ENCODE data around the gene ERN1.

The ERN1 gene

DNA sequence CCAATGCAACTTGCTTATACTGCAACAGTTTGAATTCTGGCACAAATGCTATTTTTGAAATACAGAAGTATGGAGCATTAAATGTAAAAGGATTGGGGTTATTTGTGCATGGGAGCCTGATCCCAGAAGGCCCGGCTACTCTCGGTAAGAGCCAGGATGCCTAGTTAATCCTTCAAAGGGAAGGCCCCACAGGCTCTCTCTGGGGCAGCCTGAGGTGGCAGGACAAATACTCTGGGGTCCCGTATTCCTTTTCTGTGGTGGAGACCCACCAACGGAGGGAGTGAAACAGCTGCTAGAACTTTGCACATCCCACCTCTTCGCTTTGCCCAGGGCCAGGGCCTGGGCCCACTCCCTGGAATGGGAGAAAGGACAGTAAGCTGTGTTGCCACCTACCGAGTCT lies 30.4 kb downstream of the ERN1 start:
- no peaks in the 10 kb centered on the region for H3K27me3 ChIP-seq (ENCODE audit: insufficient read depth, poor library complexity, severe bottlenecking)
- no peak for TF ChIP-seq SPI1 (IDR thresholded peaks at IDR 0.05; ENCODE audit: borderline replicate concordance, low read depth)
- no peak for TF ChIP-seq GABPA (IDR thresholded peaks at IDR 0.05; ENCODE audit: low read depth)
- TF ChIP-seq POLR2AphosphoS5 (IDR thresholded peaks at IDR 0.05; ENCODE audit: low read depth), result no peak
- TF ChIP-seq, protein P1, sequence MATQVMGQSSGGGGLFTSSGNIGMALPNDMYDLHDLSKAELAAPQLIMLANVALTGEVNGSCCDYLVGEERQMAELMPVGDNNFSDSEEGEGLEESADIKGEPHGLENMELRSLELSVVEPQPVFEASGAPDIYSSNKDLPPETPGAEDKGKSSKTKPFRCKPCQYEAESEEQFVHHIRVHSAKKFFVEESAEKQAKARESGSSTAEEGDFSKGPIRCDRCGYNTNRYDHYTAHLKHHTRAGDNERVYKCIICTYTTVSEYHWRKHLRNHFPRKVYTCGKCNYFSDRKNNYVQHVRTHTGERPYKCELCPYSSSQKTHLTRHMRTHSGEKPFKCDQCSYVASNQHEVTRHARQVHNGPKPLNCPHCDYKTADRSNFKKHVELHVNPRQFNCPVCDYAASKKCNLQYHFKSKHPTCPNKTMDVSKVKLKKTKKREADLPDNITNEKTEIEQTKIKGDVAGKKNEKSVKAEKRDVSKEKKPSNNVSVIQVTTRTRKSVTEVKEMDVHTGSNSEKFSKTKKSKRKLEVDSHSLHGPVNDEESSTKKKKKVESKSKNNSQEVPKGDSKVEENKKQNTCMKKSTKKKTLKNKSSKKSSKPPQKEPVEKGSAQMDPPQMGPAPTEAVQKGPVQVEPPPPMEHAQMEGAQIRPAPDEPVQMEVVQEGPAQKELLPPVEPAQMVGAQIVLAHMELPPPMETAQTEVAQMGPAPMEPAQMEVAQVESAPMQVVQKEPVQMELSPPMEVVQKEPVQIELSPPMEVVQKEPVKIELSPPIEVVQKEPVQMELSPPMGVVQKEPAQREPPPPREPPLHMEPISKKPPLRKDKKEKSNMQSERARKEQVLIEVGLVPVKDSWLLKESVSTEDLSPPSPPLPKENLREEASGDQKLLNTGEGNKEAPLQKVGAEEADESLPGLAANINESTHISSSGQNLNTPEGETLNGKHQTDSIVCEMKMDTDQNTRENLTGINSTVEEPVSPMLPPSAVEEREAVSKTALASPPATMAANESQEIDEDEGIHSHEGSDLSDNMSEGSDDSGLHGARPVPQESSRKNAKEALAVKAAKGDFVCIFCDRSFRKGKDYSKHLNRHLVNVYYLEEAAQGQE (IDR thresholded peaks at IDR 0.05; ENCODE audit: insufficient replicate concordance, low read depth), result no peak
- TF ChIP-seq, protein P2, sequence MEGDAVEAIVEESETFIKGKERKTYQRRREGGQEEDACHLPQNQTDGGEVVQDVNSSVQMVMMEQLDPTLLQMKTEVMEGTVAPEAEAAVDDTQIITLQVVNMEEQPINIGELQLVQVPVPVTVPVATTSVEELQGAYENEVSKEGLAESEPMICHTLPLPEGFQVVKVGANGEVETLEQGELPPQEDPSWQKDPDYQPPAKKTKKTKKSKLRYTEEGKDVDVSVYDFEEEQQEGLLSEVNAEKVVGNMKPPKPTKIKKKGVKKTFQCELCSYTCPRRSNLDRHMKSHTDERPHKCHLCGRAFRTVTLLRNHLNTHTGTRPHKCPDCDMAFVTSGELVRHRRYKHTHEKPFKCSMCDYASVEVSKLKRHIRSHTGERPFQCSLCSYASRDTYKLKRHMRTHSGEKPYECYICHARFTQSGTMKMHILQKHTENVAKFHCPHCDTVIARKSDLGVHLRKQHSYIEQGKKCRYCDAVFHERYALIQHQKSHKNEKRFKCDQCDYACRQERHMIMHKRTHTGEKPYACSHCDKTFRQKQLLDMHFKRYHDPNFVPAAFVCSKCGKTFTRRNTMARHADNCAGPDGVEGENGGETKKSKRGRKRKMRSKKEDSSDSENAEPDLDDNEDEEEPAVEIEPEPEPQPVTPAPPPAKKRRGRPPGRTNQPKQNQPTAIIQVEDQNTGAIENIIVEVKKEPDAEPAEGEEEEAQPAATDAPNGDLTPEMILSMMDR (IDR thresholded peaks at IDR 0.05; ENCODE audit: insufficient read depth, low read length), result no peak
- DNase-seq (ENCODE audit: low read depth in 1 of 2, low spot score in 1 of 2), result no peak
- no peak overlapping the region for H3K4me3 ChIP-seq (replicated peaks; ENCODE audit: insufficient read depth, low read length)
- no peak overlapping the region for H3K27ac ChIP-seq (replicated peaks)

DNA sequence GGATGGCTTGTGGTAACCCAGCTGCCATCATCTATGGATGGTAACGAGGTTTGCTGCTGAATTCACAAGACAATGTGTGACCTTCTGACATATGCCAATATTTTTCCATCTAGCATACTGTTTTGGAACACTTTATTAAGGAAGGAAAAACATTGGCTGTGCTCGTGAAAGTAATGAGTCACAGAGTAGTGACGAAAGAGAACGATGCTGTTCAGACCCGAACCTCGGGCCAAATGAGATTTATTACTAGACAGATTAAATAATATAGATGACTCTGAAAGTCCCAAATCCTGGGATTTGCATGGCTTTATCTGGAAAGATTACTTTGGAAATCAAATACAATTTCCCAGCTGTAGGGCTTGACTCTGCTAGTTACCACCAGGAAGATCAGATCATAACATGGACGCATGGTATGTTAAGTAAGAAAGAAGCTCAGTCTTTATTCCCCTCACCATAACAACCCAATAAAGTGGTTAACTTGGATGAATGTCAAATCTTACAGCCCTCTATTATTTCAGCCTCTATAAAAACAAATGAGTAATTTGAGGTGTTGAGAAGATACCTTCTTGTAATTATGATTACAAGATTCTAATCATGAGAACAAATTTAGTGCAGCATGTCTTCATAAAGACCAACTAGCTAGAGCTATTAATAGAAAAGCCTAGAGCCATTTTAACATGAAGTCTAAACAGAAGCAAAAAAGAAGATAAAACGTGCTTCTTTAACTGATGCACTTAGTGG lies 32.6 kb downstream of the ERN1 start:
- Histone ChIP-seq H3K4me3 (replicated peaks; ENCODE audit: insufficient read depth, low read length) (no peak overlapping the region), H3K27ac (replicated peaks) (no peak overlapping the region), H3K27me3 (ENCODE audit: insufficient read depth, poor library complexity, severe bottlenecking) (no peaks in the 10 kb centered on the region)
- no peak for DNase-seq (ENCODE audit: low read depth in 1 of 2, low spot score in 1 of 2)
- TF ChIP-seq POLR2AphosphoS5 (IDR thresholded peaks at IDR 0.05; ENCODE audit: low read depth) (no peak), SPI1 (IDR thresholded peaks at IDR 0.05; ENCODE audit: borderline replicate concordance, low read depth) (no peak), GABPA (IDR thresholded peaks at IDR 0.05; ENCODE audit: low read depth) (no peak)
- TF ChIP-seq, protein P1 (IDR thresholded peaks at IDR 0.05; ENCODE audit: insufficient replicate concordance, low read depth), result no peak
- TF ChIP-seq, protein P2 (IDR thresholded peaks at IDR 0.05; ENCODE audit: insufficient read depth, low read length), result no peak

DNA sequence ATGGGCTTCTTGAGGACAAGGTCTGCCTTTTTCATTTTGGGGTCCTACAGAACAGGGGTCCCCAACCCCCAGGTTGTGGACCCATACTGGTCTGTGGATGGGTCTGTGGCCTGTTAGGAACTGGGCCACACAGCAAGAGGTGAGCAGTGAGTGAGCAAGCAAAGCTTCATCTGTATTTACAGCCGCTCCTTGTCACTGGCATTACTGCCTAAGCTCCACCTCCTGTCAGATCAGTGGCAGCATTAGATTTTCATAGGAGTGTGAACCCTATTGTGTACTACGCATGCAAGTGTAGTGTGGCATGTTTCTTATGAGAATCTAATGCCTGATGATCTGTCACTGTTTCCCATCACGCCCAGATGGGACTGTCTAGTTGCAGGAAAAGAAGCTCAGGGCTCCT lies 33.9 kb downstream of the ERN1 start:
- no peak for DNase-seq (ENCODE audit: low read depth in 1 of 2, low spot score in 1 of 2)
- Histone ChIP-seq H3K27ac (replicated peaks) (no peak overlapping the region), H3K27me3 (ENCODE audit: insufficient read depth, poor library complexity, severe bottlenecking) (no peaks in the 10 kb centered on the region), H3K4me3 (replicated peaks; ENCODE audit: insufficient read depth, low read length) (no peak overlapping the region)
- TF ChIP-seq, protein P1 (IDR thresholded peaks at IDR 0.05; ENCODE audit: insufficient replicate concordance, low read depth), result no peak
- TF ChIP-seq SPI1 (IDR thresholded peaks at IDR 0.05; ENCODE audit: borderline replicate concordance, low read depth) (no peak), POLR2AphosphoS5 (IDR thresholded peaks at IDR 0.05; ENCODE audit: low read depth) (no peak)

All from HL-60 (cell line).